HCT116 (cell line): Measurements from ENCODE around the gene CFAP61.

Experiments used
- CTCF ChIP-seq, 3 experiments: fragments of 200-600 bp in 1 of 3; sonication (generic) in 1 of 3; IDR thresholded peaks in 2 of 3; conservative IDR thresholded peaks in 1 of 3; 2 replicates each; pipeline ENCODE4 v1.5.1; 2012 to 2017; ENCODE audit warnings: low read depth in 2 of 3, low read length in 2 of 3, antibody characterized with exemption in 1 of 3, borderline replicate concordance in 1 of 3, control low read depth in 1 of 3, mild to moderate bottlenecking in 1 of 3, mixed read lengths in 1 of 3, mixed run types in 1 of 3, moderate library complexity in 1 of 3; ENCODE audit not compliant: insufficient read depth in 1 of 3
- FOSL1 ChIP-seq: IDR thresholded peaks from 2 replicates; pipeline ENCODE4 v1.6.1; 2012; ENCODE audit warnings: low read depth
- POLR2A ChIP-seq: IDR thresholded peaks from 2 replicates; pipeline ENCODE4 v1.7.0; 2011; ENCODE audit warnings: borderline replicate concordance; ENCODE audit not compliant: insufficient read depth, insufficient read length; ENCODE audit errors: extremely low read depth
- POLR2AphosphoS5 ChIP-seq: IDR thresholded peaks from 2 replicates; pipeline ENCODE4 v1.6.1; 2011; ENCODE audit warnings: mild to moderate bottlenecking, low read depth, low read length, moderate library complexity
- REST ChIP-seq: IDR thresholded peaks from 2 replicates; pipeline ENCODE4 v1.6.1; 2012; ENCODE audit warnings: low read depth
- SRF ChIP-seq: IDR thresholded peaks from 2 replicates; pipeline ENCODE4 v1.6.1; 2012; ENCODE audit warnings: low read depth

- TF ChIP-seq FOSL1 (no peak), CTCF (IDR thresholded peaks at IDR 0.05 in 2 of 3, conservative IDR thresholded peaks at IDR 0.05 in 1 of 3; ENCODE audit: borderline replicate concordance in 1 of 3, insufficient read depth in 1 of 3, low read depth in 2 of 3, low read length in 2 of 3) (no peak), SRF (no peak), POLR2A (no peak), POLR2AphosphoS5 (no peak), REST (no peak)
These were observed 164.6 kb downstream of the CFAP61 start for GRCh38 chr20:20216941-20217340.
